ENCODE measurements around the gene FEN1.

Gene FEN1

GRCh38 chr11:61841636-61842527 is 49.2 kb downstream of the FEN1 start:
- DNase-seq (ENCODE audit: low read depth), result no peak

GRCh38 chr11:61842528-61842820 is 49.8 kb downstream of the FEN1 start:
- DNase-seq (ENCODE audit: low read depth), result no peak

GRCh38 chr11:61844909-61845565 is 52.3 kb downstream of the FEN1 start:
- DNase-seq (ENCODE audit: low read depth), result no peak

GRCh38 chr11:61846362-61847020 is 53.8 kb downstream of the FEN1 start:
- DNase-seq (ENCODE audit: low read depth), result no peak
